GM12875 (cell line): Measurements from ENCODE around the gene FAR2.

Experiments used
- H3K4me3 ChIP-seq: one replicate; pipeline ENCODE4 v1.5.1; 2011; ENCODE audit warnings: low read depth, low read length, control low read depth
- TF ChIP-seq, protein P1 (sequence below): IDR thresholded peaks from 2 replicates; pipeline ENCODE4 v1.5.1; 2011; ENCODE audit warnings: low read depth, mild to moderate bottlenecking, control low read depth, inconsistent platforms, low read length, moderate library complexity, borderline replicate concordance; ENCODE audit not compliant: insufficient read depth

FAR2 gene

DNA sequence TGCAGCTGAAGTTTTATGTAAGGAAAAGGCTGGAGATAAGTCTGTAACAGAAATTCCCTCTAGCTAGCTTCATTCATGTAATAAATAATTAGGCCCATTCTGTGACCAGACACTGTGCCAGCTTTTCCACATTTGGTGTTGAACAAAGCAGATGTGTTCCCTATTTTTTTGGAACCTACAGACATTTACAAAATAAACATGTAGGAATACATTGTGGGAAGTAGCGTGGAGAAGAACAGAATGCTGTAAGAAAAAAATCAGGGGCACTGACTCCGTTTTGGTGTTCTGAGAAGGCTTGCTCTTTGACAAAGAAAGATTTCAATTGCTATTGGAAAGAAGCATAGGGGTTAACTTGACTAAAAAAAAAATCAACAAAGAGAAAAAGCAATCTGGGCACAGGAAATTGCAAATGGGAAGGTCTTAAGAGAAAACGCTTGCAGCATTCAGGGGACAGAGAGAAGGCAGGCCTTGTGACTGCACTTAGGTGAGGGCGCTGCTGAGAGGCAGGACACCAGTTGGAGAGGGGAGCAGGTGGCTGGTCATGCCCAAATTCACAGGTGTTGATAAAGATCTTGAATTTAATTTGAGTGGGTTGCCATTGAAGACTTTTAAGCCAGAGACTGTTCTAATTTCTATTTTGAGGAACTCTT, 4.0 kb downstream of the FAR2 start:
- H3K4me3 ChIP-seq: no peak overlapping the region
- TF ChIP-seq, protein P1, sequence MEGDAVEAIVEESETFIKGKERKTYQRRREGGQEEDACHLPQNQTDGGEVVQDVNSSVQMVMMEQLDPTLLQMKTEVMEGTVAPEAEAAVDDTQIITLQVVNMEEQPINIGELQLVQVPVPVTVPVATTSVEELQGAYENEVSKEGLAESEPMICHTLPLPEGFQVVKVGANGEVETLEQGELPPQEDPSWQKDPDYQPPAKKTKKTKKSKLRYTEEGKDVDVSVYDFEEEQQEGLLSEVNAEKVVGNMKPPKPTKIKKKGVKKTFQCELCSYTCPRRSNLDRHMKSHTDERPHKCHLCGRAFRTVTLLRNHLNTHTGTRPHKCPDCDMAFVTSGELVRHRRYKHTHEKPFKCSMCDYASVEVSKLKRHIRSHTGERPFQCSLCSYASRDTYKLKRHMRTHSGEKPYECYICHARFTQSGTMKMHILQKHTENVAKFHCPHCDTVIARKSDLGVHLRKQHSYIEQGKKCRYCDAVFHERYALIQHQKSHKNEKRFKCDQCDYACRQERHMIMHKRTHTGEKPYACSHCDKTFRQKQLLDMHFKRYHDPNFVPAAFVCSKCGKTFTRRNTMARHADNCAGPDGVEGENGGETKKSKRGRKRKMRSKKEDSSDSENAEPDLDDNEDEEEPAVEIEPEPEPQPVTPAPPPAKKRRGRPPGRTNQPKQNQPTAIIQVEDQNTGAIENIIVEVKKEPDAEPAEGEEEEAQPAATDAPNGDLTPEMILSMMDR: no peak

DNA sequence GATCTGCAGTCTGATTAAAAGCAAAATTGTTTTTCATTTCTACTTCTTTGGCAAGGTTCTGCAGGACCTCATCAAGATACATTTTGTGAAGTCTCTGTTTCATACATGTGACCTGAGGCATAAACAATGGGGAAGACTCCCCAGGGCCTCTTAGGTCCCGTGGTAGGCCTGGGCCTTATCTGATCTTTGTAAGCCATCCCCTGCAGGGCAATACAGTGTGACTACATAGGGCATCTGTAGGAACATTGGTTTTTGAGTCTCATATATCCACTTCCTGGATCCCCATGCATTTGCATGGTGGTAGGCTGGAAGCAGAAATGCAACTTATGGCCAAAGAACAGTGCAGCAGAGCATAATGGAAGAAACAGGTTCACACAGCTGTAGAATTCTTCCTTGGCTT, 6.0 kb downstream of the FAR2 start:
- TF ChIP-seq, protein P1: no peak
- H3K4me3 ChIP-seq: no peak overlapping the region

DNA sequence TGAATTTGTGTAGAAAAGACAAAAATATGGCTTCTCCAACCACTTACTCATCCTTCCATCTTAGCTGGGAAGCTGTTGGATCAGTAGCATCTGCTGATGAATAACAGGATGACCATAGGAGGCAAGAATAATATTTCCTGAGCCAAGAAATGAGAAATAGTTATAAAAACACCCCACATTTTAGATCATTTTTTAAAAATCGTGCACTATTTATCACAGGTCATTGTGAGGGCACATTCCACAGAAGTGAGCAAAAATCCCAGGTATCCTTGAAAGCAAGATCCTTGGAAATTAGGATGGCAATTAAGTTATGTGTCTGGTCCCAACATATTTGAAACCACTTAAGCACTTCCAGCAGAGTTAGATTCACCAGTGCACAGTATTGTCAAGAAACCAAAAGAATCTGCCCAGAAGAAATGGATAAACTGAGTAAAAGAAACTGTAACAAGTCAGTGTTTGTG, 8.4 kb downstream of the FAR2 start:
- H3K4me3 ChIP-seq: no peak overlapping the region
- TF ChIP-seq, protein P1: no peak

DNA sequence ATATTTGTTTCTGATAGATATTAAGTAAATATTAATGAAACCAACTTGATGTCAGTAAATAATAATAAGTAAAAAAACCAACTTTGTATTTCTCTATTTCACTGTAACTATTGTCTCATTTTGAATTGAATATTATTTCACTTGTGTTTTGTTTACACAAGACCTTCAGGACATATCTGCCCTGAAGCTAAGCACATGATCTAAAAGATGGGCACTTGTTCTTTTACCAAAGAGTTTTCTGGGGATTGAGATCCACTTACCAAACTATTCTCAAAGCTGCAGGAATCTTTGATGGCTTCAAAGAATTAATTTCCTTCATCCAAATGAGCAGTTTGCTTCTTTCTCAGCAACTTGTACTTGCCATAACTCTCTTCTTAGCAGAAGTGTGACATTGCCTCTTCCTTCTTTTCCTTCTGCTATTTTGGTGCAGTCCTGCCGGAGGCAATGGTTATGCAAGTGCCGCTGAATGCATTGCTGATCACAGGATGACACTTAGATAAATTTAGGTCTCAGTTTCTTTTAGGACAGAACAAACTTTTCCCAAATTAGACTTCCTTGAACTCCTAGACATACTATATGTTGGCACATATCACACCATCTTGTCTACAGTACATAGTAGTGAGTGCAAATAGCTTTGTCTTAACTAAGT, 9.2 kb downstream of the FAR2 start:
- H3K4me3 ChIP-seq: no peak overlapping the region
- TF ChIP-seq, protein P1: no peak

GRCh38 chr12:29159661-29160060, 10.6 kb downstream of the FAR2 start:
- no peak overlapping the region for H3K4me3 ChIP-seq
- TF ChIP-seq, protein P1: no peak

DNA sequence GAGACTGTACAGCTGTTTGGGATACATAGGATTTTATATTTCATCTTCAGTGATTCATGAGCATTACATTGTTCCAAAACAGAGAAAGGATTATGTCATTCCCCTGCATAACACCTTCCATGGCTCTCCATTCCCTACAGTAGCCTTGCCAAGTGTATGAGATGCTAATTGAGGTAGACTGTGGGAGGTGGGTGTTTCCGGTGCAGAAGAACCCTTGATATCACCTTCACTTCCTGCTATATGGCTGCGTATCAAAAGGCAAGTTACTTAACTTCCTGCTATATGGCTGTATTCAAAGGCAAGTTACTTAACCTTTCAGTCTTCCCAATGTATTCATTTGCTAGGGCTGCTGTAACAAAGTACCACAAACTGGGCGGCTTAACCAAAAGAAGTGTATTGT, 11.2 kb downstream of the FAR2 start:
- no peak overlapping the region for H3K4me3 ChIP-seq
- TF ChIP-seq, protein P1: no peak

GRCh38 chr12:29163146-29163545, 14.1 kb downstream of the FAR2 start:
- H3K4me3 ChIP-seq: no peak overlapping the region
- TF ChIP-seq, protein P1: no peak
